Measurements from ENCODE around the gene LACRT. TPM values are rescaled to one million over a fixed set of nuclear protein-coding genes. Genes with fewer than 3 reads are reported as not detected.
A peak's percentile ranks its signal among the peaks of the same experiment; 100 is the strongest.

The LACRT gene
- polyA plus RNA-seq, 1 of the 3 experiments (the other 2 are of a cell fraction): not detected

DNA sequence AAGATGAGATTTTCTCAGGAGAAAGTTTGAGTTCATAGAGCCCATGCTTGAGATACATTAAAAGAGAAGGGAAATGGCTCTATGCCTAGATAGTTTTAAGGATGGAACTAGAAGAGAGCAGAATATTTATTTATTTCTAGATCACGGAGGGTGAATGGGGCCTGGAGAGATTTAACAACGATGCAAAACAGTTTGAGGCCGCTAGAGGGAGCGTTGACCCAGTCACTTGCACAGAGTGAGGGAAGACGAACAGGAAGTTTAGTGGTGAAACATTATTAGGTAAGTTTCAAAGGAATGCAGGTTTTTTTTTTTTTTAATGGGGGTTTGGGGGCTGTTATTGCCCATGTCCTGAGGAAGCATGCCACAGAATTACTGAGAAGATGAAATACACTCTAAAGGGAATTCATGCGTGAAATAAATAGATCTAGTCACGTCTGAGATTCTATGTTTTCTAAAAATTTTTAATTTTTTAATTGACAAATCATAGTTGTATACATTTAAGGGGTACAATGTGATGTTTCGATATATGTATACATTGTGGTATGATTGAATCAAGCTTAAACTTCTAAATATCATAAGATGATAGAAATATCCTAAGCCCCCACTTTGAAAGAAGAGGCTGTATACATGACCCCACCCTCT lies 31.4 kb downstream of the LACRT start:
- no peak overlapping the region for H2AFZ ChIP-seq (ENCODE audit: low read depth)
- H3K36me3 ChIP-seq (replicated peaks in 1 of 2; ENCODE audit: control insufficient read depth in 1 of 2, insufficient read depth in 2 of 2, low read length in 1 of 2): no peaks in the 10 kb centered on the region
- no peaks in the 10 kb centered on the region for H4K20me1 ChIP-seq (ENCODE audit: insufficient read depth)
- H3K9me3 ChIP-seq: no peaks in the 10 kb centered on the region
- no peak overlapping the region for H3K9ac ChIP-seq
- peak; percentile 62 for DNase-seq
- WGBS (ENCODE audit: low lambda C conversion rate): 18% methylated on average over 8 of the region's 8 CpGs
- H3K4me2 ChIP-seq: no peak overlapping the region
- ChIA-PET CTCF (interaction anchor here (1.1 to 4.0 kb wide), 5 partner anchors 11 to 24 kb away, joined by 3 to 15 read pairs (median 3); no protein-coding TSS in a partner anchor), POLR2A (no interaction called here)
- no peaks in the 10 kb centered on the region for H3K79me2 ChIP-seq (ENCODE audit: insufficient read depth)
- H3K9me2 ChIP-seq: no peaks in the 10 kb centered on the region
- TF ChIP-seq, protein P1, sequence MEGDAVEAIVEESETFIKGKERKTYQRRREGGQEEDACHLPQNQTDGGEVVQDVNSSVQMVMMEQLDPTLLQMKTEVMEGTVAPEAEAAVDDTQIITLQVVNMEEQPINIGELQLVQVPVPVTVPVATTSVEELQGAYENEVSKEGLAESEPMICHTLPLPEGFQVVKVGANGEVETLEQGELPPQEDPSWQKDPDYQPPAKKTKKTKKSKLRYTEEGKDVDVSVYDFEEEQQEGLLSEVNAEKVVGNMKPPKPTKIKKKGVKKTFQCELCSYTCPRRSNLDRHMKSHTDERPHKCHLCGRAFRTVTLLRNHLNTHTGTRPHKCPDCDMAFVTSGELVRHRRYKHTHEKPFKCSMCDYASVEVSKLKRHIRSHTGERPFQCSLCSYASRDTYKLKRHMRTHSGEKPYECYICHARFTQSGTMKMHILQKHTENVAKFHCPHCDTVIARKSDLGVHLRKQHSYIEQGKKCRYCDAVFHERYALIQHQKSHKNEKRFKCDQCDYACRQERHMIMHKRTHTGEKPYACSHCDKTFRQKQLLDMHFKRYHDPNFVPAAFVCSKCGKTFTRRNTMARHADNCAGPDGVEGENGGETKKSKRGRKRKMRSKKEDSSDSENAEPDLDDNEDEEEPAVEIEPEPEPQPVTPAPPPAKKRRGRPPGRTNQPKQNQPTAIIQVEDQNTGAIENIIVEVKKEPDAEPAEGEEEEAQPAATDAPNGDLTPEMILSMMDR (IDR thresholded peaks at IDR 0.05): peak; percentile 86
- TF ChIP-seq RAD21 (IDR thresholded peaks at IDR 0.05; ENCODE audit: low read length): peak; percentile 29; the same call in 1 of the 2 replicates
- TF ChIP-seq, protein P2, sequence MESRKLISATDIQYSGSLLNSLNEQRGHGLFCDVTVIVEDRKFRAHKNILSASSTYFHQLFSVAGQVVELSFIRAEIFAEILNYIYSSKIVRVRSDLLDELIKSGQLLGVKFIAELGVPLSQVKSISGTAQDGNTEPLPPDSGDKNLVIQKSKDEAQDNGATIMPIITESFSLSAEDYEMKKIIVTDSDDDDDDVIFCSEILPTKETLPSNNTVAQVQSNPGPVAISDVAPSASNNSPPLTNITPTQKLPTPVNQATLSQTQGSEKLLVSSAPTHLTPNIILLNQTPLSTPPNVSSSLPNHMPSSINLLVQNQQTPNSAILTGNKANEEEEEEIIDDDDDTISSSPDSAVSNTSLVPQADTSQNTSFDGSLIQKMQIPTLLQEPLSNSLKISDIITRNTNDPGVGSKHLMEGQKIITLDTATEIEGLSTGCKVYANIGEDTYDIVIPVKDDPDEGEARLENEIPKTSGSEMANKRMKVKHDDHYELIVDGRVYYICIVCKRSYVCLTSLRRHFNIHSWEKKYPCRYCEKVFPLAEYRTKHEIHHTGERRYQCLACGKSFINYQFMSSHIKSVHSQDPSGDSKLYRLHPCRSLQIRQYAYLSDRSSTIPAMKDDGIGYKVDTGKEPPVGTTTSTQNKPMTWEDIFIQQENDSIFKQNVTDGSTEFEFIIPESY (IDR thresholded peaks at IDR 0.05; ENCODE audit: borderline replicate concordance, low read depth): no peak
- H3K4me1 ChIP-seq (ENCODE audit: control insufficient read depth in 1 of 2, insufficient read depth in 2 of 2, low read depth in 1 of 2, low read length in 1 of 2): no peaks in the 10 kb centered on the region; a peak in 1 of 4 replicates
- H3K27me3 ChIP-seq (ENCODE audit: insufficient read depth): peaks cover 22% of the 10 kb centered on the region; the same call in 1 of the 2 replicates
- no peaks in the 10 kb centered on the region for H3F3A ChIP-seq (replicated peaks; ENCODE audit: insufficient read depth)
- no peak overlapping the region; a peak in 1 of 4 replicates for H3K4me3 ChIP-seq (ENCODE audit: low read depth in 2 of 2, low read length in 1 of 2)
- H3K27ac ChIP-seq (ENCODE audit: low read depth in 2 of 2, low read length in 1 of 2): no peak overlapping the region

DNA sequence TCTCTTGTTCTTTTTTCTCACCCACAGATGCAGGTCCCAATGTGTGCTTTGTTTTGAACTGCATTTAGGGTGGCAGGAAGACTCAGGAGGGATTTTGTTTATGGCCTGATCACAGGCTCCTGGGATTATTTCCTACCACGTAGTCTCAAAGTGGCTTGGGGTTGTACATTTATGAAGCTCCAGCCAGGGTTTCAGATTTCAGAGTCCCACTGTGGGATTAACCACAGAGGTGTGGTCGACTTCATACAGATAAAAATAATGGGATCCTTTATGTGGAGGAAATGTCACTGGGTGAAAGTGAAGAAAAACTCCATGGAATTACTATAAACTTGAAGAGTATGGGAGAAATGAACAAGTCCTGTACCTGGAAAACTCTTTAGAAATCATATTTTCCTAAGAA lies 32.0 kb downstream of the LACRT start:
- Histone ChIP-seq H2AFZ (ENCODE audit: low read depth) (no peak overlapping the region), H3K9ac (no peak overlapping the region), H3K27me3 (ENCODE audit: insufficient read depth) (peaks cover 28% of the 10 kb centered on the region; the same call in 1 of the 2 replicates), H3K4me2 (no peak overlapping the region), H3K9me3 (no peaks in the 10 kb centered on the region), H4K20me1 (ENCODE audit: insufficient read depth) (no peaks in the 10 kb centered on the region), H3K27ac (ENCODE audit: low read depth in 2 of 2, low read length in 1 of 2) (no peak overlapping the region), H3K4me3 (ENCODE audit: low read depth in 2 of 2, low read length in 1 of 2) (no peak overlapping the region), H3K9me2 (no peaks in the 10 kb centered on the region), H3K79me2 (ENCODE audit: insufficient read depth) (no peaks in the 10 kb centered on the region), H3F3A (replicated peaks; ENCODE audit: insufficient read depth) (no peaks in the 10 kb centered on the region), H3K36me3 (replicated peaks in 1 of 2; ENCODE audit: control insufficient read depth in 1 of 2, insufficient read depth in 2 of 2, low read length in 1 of 2) (no peaks in the 10 kb centered on the region), H3K4me1 (ENCODE audit: control insufficient read depth in 1 of 2, insufficient read depth in 2 of 2, low read depth in 1 of 2, low read length in 1 of 2) (no peaks in the 10 kb centered on the region; a peak in 1 of 4 replicates)
- WGBS (ENCODE audit: low lambda C conversion rate): 2% methylated on average over 2 of the region's 2 CpGs
- ChIA-PET POLR2A (no interaction called here), CTCF (interaction anchor here (0.7 to 1.4 kb wide), 4 partner anchors 10 to 163 kb away, joined by 3 to 5 read pairs (median 4); no protein-coding TSS in a partner anchor)
- TF ChIP-seq FOXM1 (IDR thresholded peaks at IDR 0.05; ENCODE audit: low read depth): no peak
- no peak for TF ChIP-seq TAF1 (IDR thresholded peaks at IDR 0.05; ENCODE audit: borderline replicate concordance, low read depth, low read length)
- no peak for TF ChIP-seq GATA2 (CRISPR knock-in tag; IDR thresholded peaks at IDR 0.05)
- no peak for TF ChIP-seq TCF12 (IDR thresholded peaks at IDR 0.05)
- TF ChIP-seq, protein P1 (IDR thresholded peaks at IDR 0.05): no peak
- TF ChIP-seq, protein P2 (IDR thresholded peaks at IDR 0.05; ENCODE audit: borderline replicate concordance, low read depth): no peak
- no peak for TF ChIP-seq RFX5 (IDR thresholded peaks at IDR 0.05; ENCODE audit: low read length)
- TF ChIP-seq SMC3 (IDR thresholded peaks at IDR 0.05; ENCODE audit: low read depth, low read length): no peak
- no peak for TF ChIP-seq EP300 (IDR thresholded peaks at IDR 0.05; ENCODE audit: borderline replicate concordance in 1 of 2, low read depth in 1 of 2, low read length in 1 of 2)
- TF ChIP-seq RCOR1 (IDR thresholded peaks at IDR 0.05; ENCODE audit: low read length): no peak
- no peak for TF ChIP-seq FOSL2 (IDR thresholded peaks at IDR 0.05; ENCODE audit: borderline replicate concordance, low read depth)
- TF ChIP-seq FOXJ3 (CRISPR knock-in tag; IDR thresholded peaks at IDR 0.05): no peak
- TF ChIP-seq JUND (IDR thresholded peaks at IDR 0.05): no peak
- no peak for DNase-seq

Data from SK-N-SH (cell line).